Caco-2 (cell line): ENCODE data around the gene COMMD1. TPM values are rescaled to one million over a fixed set of nuclear protein-coding genes. Genes with fewer than 3 reads are reported as not detected.

Source experiments
- BruUV-seq: library from RNA; stranded (reverse); fragments of 400-500 nt; replicated peaks from 2 replicates; lab custom pipeline; 2021; lab: Mats Ljungman, UMichigan
- CTCF ChIA-PET: fragments of 300-600 bp; sonication (Branson Sonifier 250); formaldehyde crosslinking; loops from one replicate; lab custom pipeline; 2022; ENCODE audit warnings: antibody characterized with exemption; lab: Charles Lee
- POLR2A ChIA-PET: fragments of 300-600 bp; sonication (Branson Sonifier 250); formaldehyde crosslinking; loops from one replicate; lab custom pipeline; 2022; ENCODE audit warnings: antibody characterized with exemption; lab: Charles Lee
- DNase-seq, 2 experiments: peaks; one replicate each; pipeline versions ENCODE4 v3.0.0 to v3.0.0-alpha.2; 2020 to 2022
- H3K27me3 ChIP-seq: replicated peaks from 2 replicates; pipeline ENCODE4 v1.6.0; 2011; ENCODE audit warnings: low read length; ENCODE audit not compliant: control insufficient read depth, insufficient read depth
- H3K36me3 ChIP-seq: 2 replicates; pipeline ENCODE4 v1.5.1; 2011; ENCODE audit warnings: low read length; ENCODE audit not compliant: control insufficient read depth, insufficient read depth
- H3K4me1 ChIP-seq: fragments of 250-450 bp; sonication (Bioruptor Pico); 2 replicates; pipeline ENCODE4 v1.5.1; 2020; ENCODE audit warnings: mild to moderate bottlenecking
- H3K4me3 ChIP-seq: 2 replicates; pipeline ENCODE4 v1.5.1; 2011; ENCODE audit warnings: low read depth, mild to moderate bottlenecking, control low read depth, low read length
- H3K9me3 ChIP-seq: fragments of 250-450 bp; sonication (Bioruptor Pico); 2 replicates; pipeline ENCODE4 v1.5.1; 2020; ENCODE audit warnings: mild to moderate bottlenecking, moderate library complexity
- H3K27ac Mint-ChIP-seq: one replicate; pipeline ENCODE4 v1.8.0; 2022; ENCODE audit warnings: mixed read lengths; ENCODE audit not compliant: unreplicated experiment
- H3K27me3 Mint-ChIP-seq: one replicate; pipeline ENCODE4 v1.8.0; 2022; ENCODE audit warnings: mixed read lengths; ENCODE audit not compliant: insufficient read depth, unreplicated experiment
- H3K36me3 Mint-ChIP-seq: one replicate; pipeline ENCODE4 v1.8.0; 2022; ENCODE audit warnings: mild to moderate bottlenecking, mixed read lengths; ENCODE audit not compliant: insufficient read depth, unreplicated experiment
- H3K4me1 Mint-ChIP-seq: one replicate; pipeline ENCODE4 v1.8.0; 2022; ENCODE audit warnings: low read depth, mixed read lengths; ENCODE audit not compliant: unreplicated experiment
- H3K4me3 Mint-ChIP-seq: one replicate; pipeline ENCODE4 v1.8.0; 2022; ENCODE audit warnings: mild to moderate bottlenecking, moderate library complexity, mixed read lengths; ENCODE audit not compliant: unreplicated experiment
- H3K9me3 Mint-ChIP-seq: one replicate; pipeline ENCODE4 v1.8.0; 2022; ENCODE audit warnings: mixed read lengths; ENCODE audit not compliant: unreplicated experiment
- CTCF ChIP-seq, 2 experiments: fragments of 200-600 bp in 1 of 2; IDR thresholded peaks; 1 replicate in 1 of 2; 2 replicates in 1 of 2; pipeline versions ENCODE4 v1.5.1 to v1.8.0; 2011 to 2022; ENCODE audit warnings: antibody characterized with exemption in 1 of 2, control low read depth in 1 of 2, inconsistent platforms in 1 of 2, low read depth in 1 of 2, low read length in 1 of 2, mild to moderate bottlenecking in 1 of 2, moderate library complexity in 1 of 2; ENCODE audit not compliant: insufficient read depth in 1 of 2, severe bottlenecking in 1 of 2, unreplicated experiment in 1 of 2
- intact Hi-C: fragments of 100-400 bp; cut with micrococcal nuclease; formaldehyde crosslinking; loops from one replicate; pipeline ENCODE4 v1.10.0; 2022; ENCODE audit not compliant: unreplicated experiment
- total RNA-seq: library from RNA; stranded (reverse); gene quantifications from 2 replicates; pipeline ENCODE4 v1.2.3, GENCODE V29; 2022

The COMMD1 gene
- total RNA-seq, 1 experiment from 2014 or later: 56.7 TPM

- TF ChIP-seq CTCF (IDR thresholded peaks at IDR 0.05; ENCODE audit: insufficient read depth in 1 of 2, low read depth in 1 of 2, low read length in 1 of 2, severe bottlenecking in 1 of 2, unreplicated experiment in 1 of 2): no peak
- Histone ChIP-seq H3K9me3 (no peaks in the 10 kb centered on the region), H3K27me3 (no peaks in the 10 kb centered on the region), H3K4me1 (no peaks in the 10 kb centered on the region), H3K36me3 (no peaks in the 10 kb centered on the region), H3K4me3 (no peak overlapping the region)
- Mint-ChIP-seq H3K27me3 (no peaks in the 10 kb centered on the region), H3K27ac (no peak overlapping the region), H3K4me1 (peaks cover 10% of the 10 kb centered on the region), H3K36me3 (no peaks in the 10 kb centered on the region), H3K4me3 (no peak overlapping the region), H3K9me3 (no peaks in the 10 kb centered on the region)
- CTCF ChIA-PET: no interaction called here
- BruUV-seq: no TSS peak
- intact Hi-C loops: loop anchor here (5.0 kb wide), 1 partner anchor 263 kb away; no protein-coding TSS in a partner anchor
- no peak for DNase-seq
- POLR2A ChIA-PET: no interaction called here
Measured at GRCh38 chr2:62149708-62150107, 244.2 kb downstream of the COMMD1 start.

GRCh38 chr2:62150597-62151305, 245.3 kb downstream of the COMMD1 start:
- DNase-seq: no peak
- no peaks in the 10 kb centered on the region for H3K27me3 Mint-ChIP-seq
- H3K9me3 Mint-ChIP-seq: no peaks in the 10 kb centered on the region
- no TSS peak for BruUV-seq
- no peaks in the 10 kb centered on the region for H3K36me3 ChIP-seq
- no peak overlapping the region for H3K27ac Mint-ChIP-seq
- peaks cover 10% of the 10 kb centered on the region for H3K4me1 Mint-ChIP-seq
- no peaks in the 10 kb centered on the region for H3K4me1 ChIP-seq
- H3K27me3 ChIP-seq: no peaks in the 10 kb centered on the region
- H3K9me3 ChIP-seq: no peaks in the 10 kb centered on the region
- no peak overlapping the region for H3K4me3 Mint-ChIP-seq
- ChIA-PET CTCF (no interaction called here), POLR2A (no interaction called here)
- H3K36me3 Mint-ChIP-seq: no peaks in the 10 kb centered on the region
- no peak for TF ChIP-seq CTCF (IDR thresholded peaks at IDR 0.05; ENCODE audit: insufficient read depth in 1 of 2, low read depth in 1 of 2, low read length in 1 of 2, severe bottlenecking in 1 of 2, unreplicated experiment in 1 of 2)
- intact Hi-C loops: loop anchor here (5.0 kb wide), 1 partner anchor 262 kb away; no protein-coding TSS in a partner anchor
- no peak overlapping the region for H3K4me3 ChIP-seq

- Histone ChIP-seq H3K36me3 (no peaks in the 10 kb centered on the region), H3K27me3 (no peaks in the 10 kb centered on the region), H3K4me3 (no peak overlapping the region), H3K9me3 (no peaks in the 10 kb centered on the region), H3K4me1 (no peaks in the 10 kb centered on the region)
- CTCF ChIA-PET: no interaction called here
- no peak for DNase-seq
- no TSS peak for BruUV-seq
- POLR2A ChIA-PET: no interaction called here
- Mint-ChIP-seq H3K4me3 (no peak overlapping the region), H3K36me3 (no peaks in the 10 kb centered on the region), H3K27ac (no peak overlapping the region), H3K9me3 (no peaks in the 10 kb centered on the region), H3K4me1 (peaks cover 10% of the 10 kb centered on the region), H3K27me3 (no peaks in the 10 kb centered on the region)
- TF ChIP-seq CTCF (IDR thresholded peaks at IDR 0.05; ENCODE audit: insufficient read depth in 1 of 2, low read depth in 1 of 2, low read length in 1 of 2, severe bottlenecking in 1 of 2, unreplicated experiment in 1 of 2): no peak
- intact Hi-C loops: loop anchor here (5.0 kb wide), 1 partner anchor 261 kb away; no protein-coding TSS in a partner anchor
Measured at GRCh38 chr2:62151306-62151638, 245.8 kb downstream of the COMMD1 start.
